ENCODE data around the gene CAPN1.

The CAPN1 gene

DNA sequence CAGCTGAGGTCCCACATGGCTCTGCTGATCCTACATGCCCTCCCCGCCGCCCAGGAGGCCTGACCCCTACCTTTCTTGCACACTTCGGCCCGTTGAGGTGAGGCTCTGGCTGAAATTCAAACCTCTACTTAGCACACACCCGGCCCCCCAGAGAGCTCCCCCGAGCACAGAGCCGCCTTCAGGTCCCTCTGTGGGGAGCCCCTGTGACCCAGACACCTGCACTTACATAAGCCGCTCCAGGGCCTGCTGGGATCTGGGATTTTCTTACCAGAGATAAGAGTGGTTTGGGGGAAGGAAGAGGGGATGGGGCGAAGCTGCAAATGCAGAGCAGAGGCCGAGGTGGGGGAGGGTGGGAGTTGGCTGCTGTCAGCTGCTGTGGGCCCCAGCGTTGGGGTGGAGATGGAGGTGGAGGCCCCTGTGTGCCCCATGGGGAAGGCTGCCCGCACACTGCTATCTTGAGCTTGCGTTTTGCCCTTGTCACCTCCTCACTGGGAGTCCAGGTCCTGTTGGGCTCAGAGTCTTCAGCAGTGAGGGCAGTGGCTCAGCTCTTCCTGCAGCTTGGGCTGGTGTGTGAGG lies 30.6 kb downstream of the CAPN1 start:
- DNase-seq (ENCODE audit: low read depth) = peak; percentile 88
- peak; percentile 18 for TF ChIP-seq POLR2A (IDR thresholded peaks at IDR 0.05; ENCODE audit: extremely low read depth, insufficient read length)
- TF ChIP-seq, protein P1, sequence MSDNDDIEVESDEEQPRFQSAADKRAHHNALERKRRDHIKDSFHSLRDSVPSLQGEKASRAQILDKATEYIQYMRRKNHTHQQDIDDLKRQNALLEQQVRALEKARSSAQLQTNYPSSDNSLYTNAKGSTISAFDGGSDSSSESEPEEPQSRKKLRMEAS (IDR thresholded peaks at IDR 0.05; ENCODE audit: low read depth, low read length) = no peak
- TF ChIP-seq MYC (IDR thresholded peaks at IDR 0.05; ENCODE audit: low read depth, low read length) = no peak
- TF ChIP-seq, protein P2, sequence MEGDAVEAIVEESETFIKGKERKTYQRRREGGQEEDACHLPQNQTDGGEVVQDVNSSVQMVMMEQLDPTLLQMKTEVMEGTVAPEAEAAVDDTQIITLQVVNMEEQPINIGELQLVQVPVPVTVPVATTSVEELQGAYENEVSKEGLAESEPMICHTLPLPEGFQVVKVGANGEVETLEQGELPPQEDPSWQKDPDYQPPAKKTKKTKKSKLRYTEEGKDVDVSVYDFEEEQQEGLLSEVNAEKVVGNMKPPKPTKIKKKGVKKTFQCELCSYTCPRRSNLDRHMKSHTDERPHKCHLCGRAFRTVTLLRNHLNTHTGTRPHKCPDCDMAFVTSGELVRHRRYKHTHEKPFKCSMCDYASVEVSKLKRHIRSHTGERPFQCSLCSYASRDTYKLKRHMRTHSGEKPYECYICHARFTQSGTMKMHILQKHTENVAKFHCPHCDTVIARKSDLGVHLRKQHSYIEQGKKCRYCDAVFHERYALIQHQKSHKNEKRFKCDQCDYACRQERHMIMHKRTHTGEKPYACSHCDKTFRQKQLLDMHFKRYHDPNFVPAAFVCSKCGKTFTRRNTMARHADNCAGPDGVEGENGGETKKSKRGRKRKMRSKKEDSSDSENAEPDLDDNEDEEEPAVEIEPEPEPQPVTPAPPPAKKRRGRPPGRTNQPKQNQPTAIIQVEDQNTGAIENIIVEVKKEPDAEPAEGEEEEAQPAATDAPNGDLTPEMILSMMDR (IDR thresholded peaks at IDR 0.05; ENCODE audit: low read depth, low read length) = no peak
- H3K4me3 ChIP-seq (ENCODE audit: low read depth, low read length) = no peak overlapping the region

DNA sequence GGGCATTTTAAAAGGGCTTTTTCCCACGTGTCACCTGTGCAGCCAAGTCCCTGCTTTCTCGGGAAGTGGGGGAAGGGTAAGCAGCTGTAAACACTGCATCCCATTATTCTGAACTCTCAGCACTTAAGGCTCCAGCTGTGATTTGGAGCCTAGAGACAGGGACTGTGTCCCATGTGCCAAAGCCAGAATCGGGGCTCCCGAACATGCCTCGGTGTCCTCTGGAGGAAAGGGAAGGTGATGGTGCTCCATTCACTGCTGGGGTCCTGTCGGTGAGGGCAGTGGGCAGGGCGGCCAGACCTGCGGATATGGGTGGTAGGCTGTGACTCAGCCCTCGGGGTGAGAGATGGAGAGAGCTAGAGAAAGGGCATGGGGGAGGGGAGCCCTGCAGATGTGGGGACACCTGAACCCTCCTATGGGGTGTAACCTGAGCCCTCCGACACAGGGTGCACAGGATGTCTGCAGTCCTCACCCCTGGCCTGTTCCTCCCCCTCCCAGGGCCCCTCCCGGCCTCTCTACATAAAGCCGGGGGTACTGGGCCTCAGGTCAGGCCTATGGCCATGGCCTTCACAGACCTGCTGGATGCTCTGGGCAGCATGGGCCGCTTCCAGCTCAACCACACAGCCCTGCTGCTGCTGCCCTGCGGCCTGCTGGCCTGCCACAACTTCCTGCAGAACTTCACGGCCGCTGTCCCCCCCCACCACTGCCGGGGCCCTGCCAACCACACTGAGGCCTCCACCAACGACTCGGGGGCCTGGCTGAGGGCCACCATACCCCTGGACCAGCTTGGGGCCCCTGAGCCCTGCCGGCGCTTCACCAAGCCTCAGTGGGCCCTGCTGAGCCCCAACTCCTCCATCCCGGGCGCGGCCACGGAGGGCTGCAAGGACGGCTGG lies 31.8 kb downstream of the CAPN1 start:
- peak overlapping the region; percentile 74 for H3K4me3 ChIP-seq (ENCODE audit: low read depth, low read length)
- TF ChIP-seq, protein P2 (IDR thresholded peaks at IDR 0.05; ENCODE audit: low read depth, low read length) = no peak
- TF ChIP-seq POLR2A (IDR thresholded peaks at IDR 0.05; ENCODE audit: extremely low read depth, insufficient read length) (peak; percentile 30), MYC (IDR thresholded peaks at IDR 0.05; ENCODE audit: low read depth, low read length) (peak; percentile 91)
- TF ChIP-seq, protein P1 (IDR thresholded peaks at IDR 0.05; ENCODE audit: low read depth, low read length) = peak; percentile 80
- DNase-seq (ENCODE audit: low read depth) = peak; percentile 98

DNA sequence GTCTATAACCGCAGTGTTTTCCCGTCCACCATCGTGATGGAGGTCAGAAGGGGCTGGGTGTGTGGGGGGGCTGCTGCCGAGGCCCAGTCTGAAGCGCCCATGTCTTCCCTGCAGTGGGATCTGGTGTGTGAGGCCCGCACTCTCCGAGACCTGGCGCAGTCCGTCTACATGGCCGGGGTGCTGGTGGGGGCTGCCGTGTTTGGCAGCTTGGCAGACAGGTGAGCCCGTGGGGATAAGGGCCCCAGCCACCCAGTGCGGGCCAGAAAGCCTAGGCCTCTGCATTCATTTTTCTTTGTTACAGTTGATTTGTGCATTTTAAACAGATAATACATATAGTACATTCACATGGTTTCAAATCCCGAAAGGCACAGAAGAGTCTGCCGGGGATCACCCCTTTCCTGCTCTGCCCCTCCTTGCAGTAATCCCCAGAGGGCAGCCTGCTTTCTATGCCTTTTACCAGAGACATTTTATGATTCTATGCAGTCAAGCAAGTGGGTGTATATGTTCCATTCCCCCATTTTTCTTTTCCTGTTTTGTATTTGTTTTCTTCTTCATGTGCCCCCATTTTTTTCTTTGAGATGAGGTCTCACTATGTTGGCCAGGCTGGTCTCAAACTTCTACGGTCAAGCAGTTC lies 32.6 kb downstream of the CAPN1 start:
- peak overlapping the region; percentile 74 for H3K4me3 ChIP-seq (ENCODE audit: low read depth, low read length)
- DNase-seq (ENCODE audit: low read depth) = peak; percentile 67
- TF ChIP-seq, protein P2 (IDR thresholded peaks at IDR 0.05; ENCODE audit: low read depth, low read length) = no peak
- TF ChIP-seq, protein P1 (IDR thresholded peaks at IDR 0.05; ENCODE audit: low read depth, low read length) = no peak
- TF ChIP-seq MYC (IDR thresholded peaks at IDR 0.05; ENCODE audit: low read depth, low read length) (no peak), POLR2A (IDR thresholded peaks at IDR 0.05; ENCODE audit: extremely low read depth, insufficient read length) (no peak)

DNA sequence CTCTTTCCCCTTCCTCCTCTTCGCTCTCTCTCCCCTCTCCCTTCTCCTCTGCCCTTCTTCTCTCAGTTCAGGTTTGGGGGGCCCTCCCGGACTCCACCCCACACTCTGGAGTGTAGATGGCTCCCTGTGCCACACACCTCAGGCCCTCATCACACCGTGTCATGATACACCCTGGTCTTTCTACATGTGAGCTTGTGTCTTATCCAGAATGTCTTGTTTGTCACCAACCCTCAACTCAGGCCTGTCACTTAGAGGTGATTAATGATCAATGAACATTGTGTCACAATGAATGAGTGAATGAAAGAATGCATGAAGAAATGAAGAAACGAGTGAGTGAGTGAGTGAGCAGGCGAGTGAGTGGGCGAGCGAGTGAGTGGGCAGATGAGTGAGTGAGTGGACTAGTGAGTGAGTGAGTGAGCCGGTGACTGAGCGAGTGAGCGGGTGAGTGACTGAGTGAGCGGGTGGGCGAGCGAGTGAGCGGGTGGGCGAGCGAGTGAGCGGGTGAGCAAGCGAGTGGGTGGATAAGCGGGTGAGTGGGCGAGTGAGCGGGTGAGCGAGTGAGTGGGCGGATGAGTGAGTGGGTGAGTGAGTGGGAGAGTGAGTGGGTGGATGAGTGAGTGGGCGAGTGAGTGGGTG lies 33.8 kb downstream of the CAPN1 start:
- H3K4me3 ChIP-seq (ENCODE audit: low read depth, low read length) = peak overlapping the region; percentile 19
- TF ChIP-seq, protein P1 (IDR thresholded peaks at IDR 0.05; ENCODE audit: low read depth, low read length) = no peak
- TF ChIP-seq MYC (IDR thresholded peaks at IDR 0.05; ENCODE audit: low read depth, low read length) (no peak), POLR2A (IDR thresholded peaks at IDR 0.05; ENCODE audit: extremely low read depth, insufficient read length) (no peak)
- TF ChIP-seq, protein P2 (IDR thresholded peaks at IDR 0.05; ENCODE audit: low read depth, low read length) = no peak
- peak; percentile 60 for DNase-seq (ENCODE audit: low read depth)

DNA sequence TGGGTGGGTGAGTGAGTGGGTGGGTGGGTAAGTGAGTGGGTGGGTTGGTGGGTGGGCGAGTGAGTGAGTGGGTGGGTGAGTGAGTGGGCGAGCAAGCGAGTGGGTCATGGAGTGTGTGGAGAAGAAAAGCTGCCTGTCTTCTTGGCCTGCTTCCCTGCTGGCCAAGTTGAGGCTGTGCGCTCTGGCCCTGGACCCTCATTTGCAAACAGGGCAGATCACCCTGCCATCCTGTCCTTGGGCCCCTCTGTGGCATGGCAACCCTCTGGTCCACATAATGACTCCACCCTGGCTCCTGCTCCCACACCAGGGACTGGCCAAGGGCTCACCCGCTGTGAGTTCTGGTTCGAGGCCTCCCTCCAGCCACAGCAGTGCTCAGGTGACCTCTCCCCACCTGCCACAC lies 35.1 kb downstream of the CAPN1 start:
- DNase-seq (ENCODE audit: low read depth) = no peak
- TF ChIP-seq, protein P2 (IDR thresholded peaks at IDR 0.05; ENCODE audit: low read depth, low read length) = no peak
- TF ChIP-seq, protein P1 (IDR thresholded peaks at IDR 0.05; ENCODE audit: low read depth, low read length) = no peak
- TF ChIP-seq MYC (IDR thresholded peaks at IDR 0.05; ENCODE audit: low read depth, low read length) = no peak
- no peak for TF ChIP-seq POLR2A (IDR thresholded peaks at IDR 0.05; ENCODE audit: extremely low read depth, insufficient read length)

More for the DNA sequence above, 35.1 kb downstream of the CAPN1 start:
- no peak overlapping the region for H3K4me3 ChIP-seq (ENCODE audit: low read depth, low read length)
